ENCODE data around the gene GLP1R.

- TF ChIP-seq CTCF (IDR thresholded peaks at IDR 0.05) (no peak), EZH2 (IDR thresholded peaks at IDR 0.05; ENCODE audit: borderline replicate concordance, insufficient read depth, low read depth, low read length, poor library complexity, severe bottlenecking) (no peak)
These were observed 28.4 kb upstream of the GLP1R start for GRCh38 chr6:39020136-39020535.

All from B cell (primary cell).